ENCODE measurements around the gene HP1BP3. TPM values are rescaled to one million over a fixed set of nuclear protein-coding genes. Genes with fewer than 3 reads are reported as not detected.
A peak's percentile ranks its signal among the peaks of the same experiment; 100 is the strongest.

HP1BP3 gene
- total RNA-seq, 1 experiment from 2014 or later: 151 TPM

DNA sequence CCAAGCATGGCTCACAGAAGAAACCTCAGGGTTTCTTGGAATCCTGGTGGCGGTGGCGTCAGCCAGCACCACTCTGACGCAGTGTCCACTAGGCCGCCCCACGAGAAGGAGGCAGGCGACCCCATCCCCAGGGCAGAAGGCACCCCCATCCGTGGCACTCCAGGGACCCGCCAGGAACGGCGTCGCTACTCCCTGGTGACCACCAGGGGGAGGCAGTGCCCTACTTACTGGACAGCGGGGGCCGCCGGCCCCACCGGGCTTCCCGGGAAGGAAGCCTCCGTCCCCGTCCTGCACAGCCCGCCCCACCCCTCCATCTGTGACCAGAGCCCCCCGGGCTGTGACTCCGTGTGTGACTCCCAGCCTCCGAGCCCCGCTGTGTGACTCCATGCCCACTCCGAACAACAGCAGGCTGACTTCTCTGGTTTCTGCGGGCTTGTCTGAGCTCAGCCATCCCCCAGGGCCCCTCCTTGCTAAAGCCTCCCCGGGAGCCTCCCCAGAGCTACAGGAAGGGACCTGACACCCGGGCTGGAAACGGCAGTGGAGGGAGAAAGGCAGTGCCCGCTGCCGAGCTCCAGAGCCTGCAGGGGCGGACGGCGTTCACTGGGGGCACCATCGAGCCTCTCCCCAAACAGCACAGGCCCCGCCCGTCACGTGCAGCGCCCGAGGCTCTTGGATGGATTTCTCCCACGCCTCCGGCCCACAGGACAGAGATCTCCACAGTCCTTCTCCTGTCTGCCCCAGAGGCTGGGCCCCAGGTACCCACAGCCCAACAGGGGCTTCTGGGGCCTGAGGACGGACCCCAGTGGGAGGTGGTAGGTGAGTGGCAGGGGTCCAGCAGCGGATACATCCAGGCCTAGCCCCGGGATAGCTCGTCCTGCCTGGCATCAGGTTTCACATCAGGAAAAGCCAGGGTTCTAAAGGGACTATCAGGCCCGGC is 90.4 kb downstream of the HP1BP3 start:
- DNase-seq (ENCODE audit: low read depth): peak; percentile 96

DNA sequence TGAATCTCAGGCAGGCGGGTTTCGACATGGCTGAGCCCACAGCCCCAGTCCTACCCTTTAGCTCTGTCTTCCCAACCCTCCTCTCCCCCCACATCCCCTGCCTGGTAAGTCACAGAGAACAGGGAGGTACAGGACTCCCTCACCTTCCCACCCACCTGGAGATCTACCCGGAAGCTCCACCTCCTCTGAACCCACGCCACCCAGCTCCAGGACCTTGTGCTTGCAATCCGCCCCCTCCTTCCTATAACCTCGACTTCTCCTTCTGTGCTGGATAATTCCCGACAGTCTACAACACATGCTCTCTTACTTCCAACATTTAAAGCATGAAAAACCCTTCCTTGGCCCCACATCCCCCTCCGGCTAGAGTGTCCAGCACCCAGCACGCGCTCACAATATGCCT is 91.6 kb downstream of the HP1BP3 start:
- no peak for DNase-seq (ENCODE audit: low read depth)

DNA sequence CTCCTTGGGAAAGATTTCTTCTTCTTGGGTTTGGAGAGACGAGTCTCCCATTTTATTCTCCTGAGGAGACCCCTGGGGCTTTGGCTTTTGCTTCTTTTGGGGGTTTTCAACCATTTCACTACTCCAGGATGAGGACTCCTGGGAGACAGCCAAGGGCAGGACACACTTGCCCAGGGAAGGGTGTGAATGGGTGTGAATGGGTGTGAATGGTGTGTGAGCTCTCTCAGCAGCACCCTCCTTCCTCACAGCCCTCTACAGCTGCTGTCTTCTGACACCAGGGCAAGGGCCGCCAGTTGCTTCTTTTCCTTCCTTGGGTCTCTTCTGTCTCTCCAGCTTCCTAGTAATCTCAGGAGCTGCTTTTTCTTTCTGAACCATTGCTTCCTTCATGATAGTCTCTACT is 93.5 kb downstream of the HP1BP3 start:
- no peak for DNase-seq (ENCODE audit: low read depth)

Other genes starting within 250 kb of the HP1BP3 start
- 0.07 and 0.08 TPM in 2 replicates for gene FAM43B, start 234.7 kb downstream of the HP1BP3 start, total RNA-seq (2014; rRNA removed; shearing (Covaris generic))
- gene CDA, start 198.2 kb downstream of the HP1BP3 start, total RNA-seq (2014; rRNA removed; shearing (Covaris generic)): 5.8 and 15.0 TPM in 2 replicates
- 44.6 and 45.2 TPM in 2 replicates for gene PINK1, start 153.8 kb downstream of the HP1BP3 start, total RNA-seq (2014; rRNA removed; shearing (Covaris generic))
- gene DDOST, start 125.9 kb downstream of the HP1BP3 start, total RNA-seq (2014; rRNA removed; shearing (Covaris generic)): 401 and 438 TPM in 2 replicates
- 0.06 and 0.47 TPM in 2 replicates for gene KIF17, start 69.3 kb downstream of the HP1BP3 start, total RNA-seq (2014; rRNA removed; shearing (Covaris generic))
- 26.9 and 29.1 TPM in 2 replicates for gene SH2D5, start 54.6 kb downstream of the HP1BP3 start, total RNA-seq (2014; rRNA removed; shearing (Covaris generic))